Stimulated activated memory B cell treated with anti-CD40 and anti-IgM and Interleukin-4, amounts not matched to agents 10 μg/mL and 1 μg/mL and 100 μg/mL, for 72 hours (primary cell): ENCODE results near the gene RAB3D.
"Not testable (repeated sequence)": the region's sequence is repeated elsewhere in the genome, so short reads cannot be mapped to it uniquely, and the experiment has no call there.

Source experiments
- ATAC-seq: fragments of 150-1000 bp; cut with Tn5 transposase; 2 replicates; pipeline ENCODE4 v1.10.0; 2021
- H3K27ac Mint-ChIP-seq: one replicate; pipeline ENCODE4 v1.8.0; 2022; ENCODE audit warnings: mild to moderate bottlenecking, mixed read lengths
- H3K27me3 Mint-ChIP-seq: one replicate; pipeline ENCODE4 v1.8.0; 2022; ENCODE audit warnings: mixed read lengths
- H3K36me3 Mint-ChIP-seq: one replicate; pipeline ENCODE4 v1.8.0; 2022; ENCODE audit warnings: mixed read lengths
- H3K4me1 Mint-ChIP-seq: one replicate; pipeline ENCODE4 v1.8.0; 2022; ENCODE audit warnings: mixed read lengths
- H3K4me3 Mint-ChIP-seq: one replicate; pipeline ENCODE4 v1.8.0; 2022; ENCODE audit warnings: mild to moderate bottlenecking, moderate library complexity, mixed read lengths
- H3K9me3 Mint-ChIP-seq: one replicate; pipeline ENCODE4 v1.8.0; 2022; ENCODE audit warnings: mixed read lengths

Gene RAB3D, protein sequence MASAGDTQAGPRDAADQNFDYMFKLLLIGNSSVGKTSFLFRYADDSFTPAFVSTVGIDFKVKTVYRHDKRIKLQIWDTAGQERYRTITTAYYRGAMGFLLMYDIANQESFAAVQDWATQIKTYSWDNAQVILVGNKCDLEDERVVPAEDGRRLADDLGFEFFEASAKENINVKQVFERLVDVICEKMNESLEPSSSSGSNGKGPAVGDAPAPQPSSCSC

DNA sequence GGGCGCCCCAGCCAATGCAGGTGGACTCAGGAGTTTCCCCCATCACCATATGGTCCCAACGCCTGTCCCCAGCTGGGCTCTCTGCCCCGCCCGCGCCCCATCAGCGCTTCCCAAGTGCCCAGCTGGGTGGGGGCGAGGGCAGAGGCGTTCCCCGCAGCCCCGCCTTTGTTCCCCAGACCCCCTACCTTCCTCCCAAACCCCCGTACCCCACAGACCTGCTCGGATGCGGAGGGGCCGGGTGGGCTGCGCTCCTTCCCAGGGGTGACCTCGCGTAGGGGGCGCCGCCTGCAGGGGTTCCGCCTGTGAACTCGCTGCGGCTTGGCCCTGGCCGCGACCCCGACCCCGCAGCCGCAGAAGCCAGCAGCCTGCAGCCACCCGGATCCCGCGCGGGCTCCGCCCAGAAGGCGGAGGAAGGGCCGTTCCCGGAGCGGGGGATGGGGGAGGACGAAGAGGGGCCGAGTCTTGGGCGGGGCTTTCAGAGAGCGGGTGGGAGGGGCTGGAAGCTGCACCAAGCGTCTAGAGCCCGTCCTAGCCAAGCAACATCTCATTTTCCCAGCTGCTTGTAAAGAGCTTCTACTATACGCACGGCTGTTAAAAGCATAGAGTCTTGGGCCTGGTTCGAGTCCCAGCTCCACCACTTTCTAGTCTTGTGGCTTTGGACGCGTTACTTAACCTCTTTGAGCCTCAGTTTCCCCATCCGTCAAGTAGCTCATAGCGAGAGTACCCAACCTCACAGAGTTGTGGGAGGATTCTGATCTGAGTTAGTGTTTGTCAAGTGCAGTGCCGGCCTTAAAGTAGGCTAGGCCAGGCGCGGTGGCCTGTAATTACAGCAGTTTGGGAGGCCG is at the start of gene RAB3D:
Gene RAB3D, minus strand, starts transcription at position 404 of the 845 bp plus-strand sequence. CDS start 2,258 bp downstream, outside the sequence.
- Mint-ChIP-seq H3K27me3 (no peaks in the 10 kb centered on the region), H3K27ac (peak within 1 kb of the TSS; percentile 81), H3K4me3 (peak within 1 kb of the TSS; percentile 83), H3K4me1 (peaks cover 20% of the 10 kb centered on the region), H3K9me3 (peaks cover 3% of the 10 kb centered on the region), H3K36me3 (peaks cover 30% of the 10 kb centered on the region)
- ATAC-seq, result peak; percentile 96

DNA sequence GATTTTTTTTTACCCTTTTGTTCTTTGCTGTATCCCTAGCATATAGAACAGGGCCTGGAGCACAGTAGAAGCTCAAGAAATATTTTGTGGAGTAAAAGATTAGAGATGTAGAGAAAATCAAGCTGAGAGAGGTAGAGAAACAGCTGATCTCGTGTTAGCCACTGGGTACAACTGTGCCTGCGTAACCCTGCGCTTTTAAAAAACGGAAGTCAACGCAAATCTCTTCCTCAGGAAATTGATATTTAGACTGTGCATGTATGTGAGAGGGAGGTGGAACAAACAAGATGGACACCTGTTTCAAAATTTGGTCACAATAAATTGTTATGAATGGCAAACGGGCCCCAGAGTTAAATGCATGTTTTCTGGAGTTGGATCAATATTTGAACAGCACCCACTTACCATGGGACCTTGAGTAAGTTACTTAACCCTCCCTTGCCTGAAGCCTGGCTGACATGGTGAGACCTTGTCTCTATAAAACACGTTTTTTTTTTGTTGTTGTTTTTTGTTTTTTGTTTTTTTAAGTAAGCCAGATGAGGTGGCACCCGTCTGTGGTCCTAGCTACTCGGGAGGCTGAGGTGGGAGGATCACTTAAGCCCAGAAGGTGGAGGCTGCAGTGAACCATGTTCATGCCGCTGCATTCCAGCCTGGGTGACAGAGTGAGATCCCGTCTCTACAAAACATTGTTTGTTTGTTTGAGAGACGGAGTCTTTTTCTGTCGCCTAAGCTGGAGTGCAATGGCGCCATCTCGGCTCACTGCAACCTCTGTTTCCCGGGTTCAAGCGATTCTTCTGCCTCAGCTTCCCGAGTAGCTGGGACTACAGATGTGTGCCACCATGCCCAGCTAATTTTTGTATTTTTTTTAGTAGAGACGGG is 47.9 kb upstream of the RAB3D start:
- peak overlapping the region; percentile 76 for H3K27ac Mint-ChIP-seq
- no peaks in the 10 kb centered on the region for H3K27me3 Mint-ChIP-seq
- peaks cover 3% of the 10 kb centered on the region for H3K9me3 Mint-ChIP-seq
- peaks cover 25% of the 10 kb centered on the region for H3K4me1 Mint-ChIP-seq
- H3K4me3 Mint-ChIP-seq, result no peak overlapping the region
- ATAC-seq, result peak; percentile 65
- no peaks in the 10 kb centered on the region for H3K36me3 Mint-ChIP-seq

DNA sequence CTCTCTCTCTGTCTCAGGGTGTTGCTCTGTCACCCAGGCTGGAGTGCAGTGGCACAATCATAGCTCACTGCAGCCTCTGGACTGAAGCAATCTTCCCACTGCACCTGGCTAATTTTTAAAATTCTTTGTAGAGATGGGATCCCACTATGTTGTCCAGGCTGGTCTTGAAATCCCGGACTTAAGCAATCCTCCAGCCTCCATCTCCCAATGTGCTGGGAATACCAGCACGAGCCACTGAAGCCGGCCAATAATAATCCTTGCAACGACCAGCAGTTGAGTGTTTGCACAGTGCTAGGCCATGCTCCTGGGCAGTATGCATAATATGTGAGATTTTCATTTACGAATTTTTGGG is 45.3 kb upstream of the RAB3D start:
- no peak for ATAC-seq
- no peaks in the 10 kb centered on the region for H3K27me3 Mint-ChIP-seq
- H3K4me3 Mint-ChIP-seq, result no peak overlapping the region
- H3K36me3 Mint-ChIP-seq, result no peaks in the 10 kb centered on the region
- H3K9me3 Mint-ChIP-seq, result no peaks in the 10 kb centered on the region
- no peak overlapping the region for H3K27ac Mint-ChIP-seq
- peaks cover 49% of the 10 kb centered on the region for H3K4me1 Mint-ChIP-seq

DNA sequence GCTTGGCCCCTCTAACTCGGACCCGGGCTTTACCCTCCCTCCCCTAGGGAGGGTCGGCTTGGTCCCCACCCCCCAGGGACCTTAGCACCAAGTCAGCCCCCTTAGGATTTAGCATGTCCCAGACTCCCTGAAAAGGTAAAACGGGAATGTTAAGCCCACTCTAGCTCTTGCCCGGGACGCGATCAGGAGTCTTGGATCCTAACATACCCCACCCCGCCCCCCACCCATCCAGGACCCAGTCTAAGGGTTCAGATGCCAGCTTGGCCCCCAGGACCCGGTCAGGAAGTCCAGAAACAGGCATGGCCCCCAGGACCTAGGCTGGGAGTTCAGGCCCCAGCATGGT is 44.2 kb upstream of the RAB3D start:
- Mint-ChIP-seq H3K36me3 (no peaks in the 10 kb centered on the region), H3K4me1 (peaks cover 50% of the 10 kb centered on the region), H3K27ac (no peak overlapping the region), H3K4me3 (peak overlapping the region; percentile 79), H3K27me3 (no peaks in the 10 kb centered on the region), H3K9me3 (no peaks in the 10 kb centered on the region)
- no peak for ATAC-seq

DNA sequence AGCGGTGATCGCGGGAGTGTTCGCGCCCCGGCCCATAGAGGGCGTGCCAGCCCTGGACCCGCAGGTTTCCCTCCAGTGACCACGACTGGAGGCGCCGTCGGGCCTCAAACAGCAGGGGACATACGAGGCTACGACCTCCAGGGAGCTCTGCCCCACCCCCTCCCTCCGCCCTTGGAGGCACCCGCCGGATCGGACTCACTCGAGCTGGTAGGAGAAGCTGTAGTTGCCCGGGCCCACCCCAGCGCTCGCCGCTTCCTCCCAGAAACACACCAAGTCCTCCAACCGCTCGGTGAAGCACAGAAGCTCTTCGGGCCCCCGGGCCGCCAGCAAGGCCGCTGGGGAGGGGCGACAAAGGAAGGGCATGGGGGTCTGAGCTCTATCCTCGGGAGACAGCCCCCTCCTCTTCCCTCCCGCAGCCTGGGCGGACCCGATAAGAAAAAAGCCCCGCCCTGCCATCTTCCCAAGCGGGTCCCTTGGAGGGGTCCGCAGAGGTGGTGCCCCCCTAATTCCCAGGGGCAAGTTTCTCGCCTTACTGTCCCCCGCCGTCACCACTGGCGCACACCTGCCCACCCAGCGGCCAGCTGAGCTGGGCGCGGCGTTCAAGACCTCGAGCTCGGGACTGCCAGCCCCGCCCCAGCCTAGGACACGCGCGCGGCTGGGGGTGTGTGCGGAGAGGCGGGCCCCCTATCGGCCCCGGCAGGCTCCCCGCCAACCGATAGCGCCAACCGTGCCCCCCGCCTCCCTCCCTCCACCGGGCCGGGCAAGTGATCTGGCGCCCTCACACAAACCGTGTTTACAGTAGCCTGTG is 43.6 kb upstream of the RAB3D start:
- H3K4me1 Mint-ChIP-seq, result peaks cover 50% of the 10 kb centered on the region
- H3K27me3 Mint-ChIP-seq, result no peaks in the 10 kb centered on the region
- no peaks in the 10 kb centered on the region for H3K9me3 Mint-ChIP-seq
- peak overlapping the region; percentile 67 for H3K27ac Mint-ChIP-seq
- no peak for ATAC-seq
- H3K36me3 Mint-ChIP-seq, result no peaks in the 10 kb centered on the region
- peak overlapping the region; percentile 79 for H3K4me3 Mint-ChIP-seq

DNA sequence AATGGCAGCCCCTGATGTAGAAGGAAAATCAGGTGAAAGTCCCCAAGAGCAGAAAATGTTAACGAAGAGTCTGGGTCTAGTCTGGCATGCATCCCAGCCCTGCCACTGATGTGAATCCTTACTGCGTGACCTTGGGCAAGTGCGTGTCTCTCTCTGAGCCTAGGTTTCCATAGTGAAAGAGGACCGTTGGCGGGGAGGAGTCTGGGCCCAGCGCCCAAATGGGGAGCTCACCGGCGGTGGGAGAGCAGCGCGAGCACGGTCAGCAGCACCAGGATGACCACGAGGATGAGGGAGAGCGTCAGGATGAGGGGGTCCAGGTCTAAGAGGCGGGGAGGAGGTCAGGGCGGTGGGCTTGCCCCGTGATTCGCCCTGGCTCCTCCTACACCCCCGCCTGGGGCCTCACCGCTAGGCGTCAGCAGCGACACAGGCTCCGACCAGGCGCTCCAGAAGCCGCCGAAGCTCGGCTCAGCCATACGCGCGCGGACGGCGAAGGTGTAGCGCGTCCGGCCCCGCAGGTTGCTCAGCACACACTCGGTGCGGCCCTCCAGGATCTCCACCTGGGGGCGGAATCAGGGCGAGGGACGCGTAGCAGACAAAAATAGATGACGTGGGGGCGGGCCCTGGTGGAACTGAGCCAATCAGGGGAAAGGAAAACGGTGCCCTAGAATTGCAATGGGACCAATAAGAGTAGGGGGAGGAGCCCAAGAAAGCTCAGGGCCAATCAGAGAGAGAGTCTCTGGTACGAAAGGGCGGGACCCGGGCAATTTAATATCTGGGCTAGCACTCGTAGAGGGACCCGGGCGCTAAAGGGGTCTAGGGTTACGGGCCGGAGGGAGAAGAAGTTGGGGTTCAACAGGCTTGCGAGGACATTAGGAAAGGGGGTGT is 41.4 kb upstream of the RAB3D start:
- Mint-ChIP-seq H3K36me3 (peaks cover 8% of the 10 kb centered on the region), H3K27me3 (no peaks in the 10 kb centered on the region), H3K4me3 (peak overlapping the region; percentile 84), H3K27ac (peak overlapping the region; percentile 91), H3K4me1 (peaks cover 50% of the 10 kb centered on the region), H3K9me3 (no peaks in the 10 kb centered on the region)
- peak; percentile 94 for ATAC-seq

DNA sequence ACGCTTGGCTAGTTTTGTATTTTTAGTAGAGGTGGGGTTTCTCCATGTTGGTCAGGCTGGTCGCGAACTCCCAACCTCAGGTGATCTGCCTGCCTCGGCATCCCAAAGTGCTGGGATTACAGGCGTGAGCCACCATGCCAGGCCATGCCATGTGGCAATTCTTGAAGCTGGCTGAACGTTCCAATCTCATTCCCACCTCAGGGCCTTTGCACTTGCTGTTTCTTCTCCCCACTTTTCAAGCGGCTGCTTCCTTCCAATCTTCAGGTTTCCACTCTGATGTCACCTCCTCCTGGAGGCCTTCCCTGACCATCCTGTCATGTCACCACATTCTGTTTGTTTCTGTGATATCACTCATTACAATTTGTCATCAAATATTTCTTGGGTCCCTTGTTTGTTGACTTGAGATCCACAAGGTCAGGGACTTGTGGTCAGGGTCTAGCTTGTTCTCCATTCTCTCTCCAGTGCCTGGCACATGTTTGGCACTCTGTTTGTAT is 40.4 kb upstream of the RAB3D start:
- Mint-ChIP-seq H3K4me1 (peaks cover 55% of the 10 kb centered on the region), H3K4me3 (peak overlapping the region; percentile 84), H3K36me3 (peaks cover 8% of the 10 kb centered on the region), H3K9me3 (no peaks in the 10 kb centered on the region), H3K27me3 (no peaks in the 10 kb centered on the region), H3K27ac (peak overlapping the region; percentile 91)
- no peak for ATAC-seq

DNA sequence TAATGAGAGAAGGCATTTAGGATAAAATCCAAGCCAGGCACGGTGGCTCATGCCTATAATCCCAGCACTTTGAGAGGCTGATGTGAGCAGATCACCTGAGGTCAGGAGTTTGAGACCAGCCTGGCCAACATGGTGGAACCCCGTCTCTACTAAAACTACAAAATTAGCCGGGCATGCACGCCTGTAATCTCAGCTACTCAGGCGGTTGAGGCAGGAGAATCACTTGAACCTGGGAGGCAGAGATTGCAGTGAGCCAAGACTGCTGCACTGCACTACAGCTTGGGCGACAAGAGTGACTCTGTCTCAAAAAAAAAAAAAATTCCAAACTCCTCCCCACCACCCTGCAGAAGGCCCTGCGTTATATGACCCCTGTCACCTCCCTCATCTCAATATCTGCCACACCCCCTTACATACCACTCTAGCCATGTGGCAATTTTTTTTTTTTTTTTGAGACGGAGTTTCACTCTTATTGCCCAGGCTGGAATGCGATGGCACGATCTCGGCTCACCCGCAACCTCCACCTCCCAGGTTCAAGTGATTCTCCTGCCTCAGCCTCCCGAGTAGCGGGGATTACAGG is 39.9 kb upstream of the RAB3D start:
- not testable (repeated sequence) for H3K36me3 Mint-ChIP-seq, ATAC-seq, H3K9me3 Mint-ChIP-seq, H3K27me3 Mint-ChIP-seq, H3K4me3 Mint-ChIP-seq
- Mint-ChIP-seq H3K27ac (peak overlapping the region; percentile 91), H3K4me1 (peaks cover 55% of the 10 kb centered on the region)

DNA sequence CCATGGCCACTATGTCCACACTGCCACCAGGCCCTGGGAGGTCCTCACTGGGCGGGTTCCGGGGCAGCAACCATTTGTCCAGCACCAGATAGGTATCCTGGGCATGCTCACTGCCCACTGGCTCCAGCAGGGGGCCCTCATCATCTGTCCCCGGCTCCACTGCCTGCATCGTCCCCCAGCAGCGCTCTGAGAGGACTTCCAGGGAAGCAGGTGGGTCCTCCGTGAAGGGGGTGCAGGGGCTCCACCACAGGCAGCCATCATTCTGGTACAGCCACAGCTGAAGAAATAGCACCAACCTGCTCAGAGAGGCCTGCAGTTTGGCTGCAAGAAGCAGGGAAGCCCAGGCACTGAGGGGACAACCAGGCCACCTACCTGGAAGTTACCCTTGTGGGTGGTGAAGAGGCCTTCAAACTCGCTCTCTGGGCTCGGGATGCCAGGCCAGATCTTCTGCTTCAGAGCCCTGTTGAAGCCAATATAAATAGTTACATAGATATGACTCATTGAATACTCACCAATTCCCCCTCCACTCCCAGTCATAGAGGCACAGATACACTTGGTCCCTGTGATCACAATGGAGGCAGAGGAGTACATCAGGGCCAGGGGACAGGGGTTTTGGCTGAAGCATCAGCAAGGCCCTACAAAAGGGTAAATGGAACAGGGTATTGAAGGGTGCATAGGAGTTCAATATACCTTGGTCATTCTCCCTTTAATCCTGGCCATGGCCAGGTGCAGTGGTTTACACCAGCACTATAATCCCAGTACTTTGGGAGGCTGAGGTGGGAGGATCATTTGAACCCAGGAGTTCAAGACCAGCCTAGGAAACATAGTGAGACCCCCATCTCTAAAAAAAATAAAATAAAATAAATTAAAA is 39.1 kb upstream of the RAB3D start:
- no peak overlapping the region for H3K4me3 Mint-ChIP-seq
- peaks cover 54% of the 10 kb centered on the region for H3K4me1 Mint-ChIP-seq
- ATAC-seq, result no peak
- H3K36me3 Mint-ChIP-seq, result peaks cover 8% of the 10 kb centered on the region
- H3K27me3 Mint-ChIP-seq, result no peaks in the 10 kb centered on the region
- no peaks in the 10 kb centered on the region for H3K9me3 Mint-ChIP-seq
- no peak overlapping the region for H3K27ac Mint-ChIP-seq

DNA sequence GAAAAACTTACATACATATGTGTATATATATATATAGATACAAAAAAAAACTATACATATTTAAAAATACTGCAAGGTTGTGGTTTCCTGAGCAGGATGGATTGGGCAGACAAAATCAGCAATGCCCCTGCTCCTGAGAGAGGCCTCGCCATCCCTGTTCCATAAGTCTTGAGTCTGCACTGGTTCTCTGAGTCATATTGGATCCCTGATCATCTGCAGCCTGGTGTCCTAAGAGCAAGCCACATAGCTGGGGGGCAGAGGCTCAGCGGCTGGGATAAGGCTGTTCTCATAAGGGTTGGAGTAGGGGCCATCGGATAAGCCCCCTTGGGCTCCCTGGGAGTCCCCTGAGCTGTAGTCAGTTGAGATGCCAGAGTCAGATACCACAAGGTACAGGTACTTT is 38.3 kb upstream of the RAB3D start:
- peaks cover 46% of the 10 kb centered on the region for H3K4me1 Mint-ChIP-seq

DNA sequence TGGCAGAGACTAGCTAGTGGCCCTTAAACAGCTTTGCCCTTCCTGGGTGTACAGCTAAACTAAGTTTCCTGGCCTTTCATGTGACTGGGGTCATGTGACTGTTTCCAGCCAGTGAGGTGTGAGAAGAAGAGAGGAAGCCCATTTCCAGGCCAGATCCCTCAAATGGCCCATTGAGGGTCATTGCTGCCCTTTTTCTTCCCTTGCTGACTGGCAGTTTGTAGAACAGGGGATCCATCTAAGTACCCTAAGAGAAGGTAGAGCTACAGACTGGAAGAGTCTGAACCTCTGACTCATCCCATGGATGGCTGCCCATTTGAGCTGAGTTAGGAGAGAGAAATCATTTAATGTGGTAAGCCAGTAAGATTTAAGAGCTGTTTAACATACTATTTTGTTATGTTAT is 37.8 kb upstream of the RAB3D start:
- ATAC-seq, result no peak
- Mint-ChIP-seq H3K4me1 (peaks cover 42% of the 10 kb centered on the region), H3K9me3 (no peaks in the 10 kb centered on the region), H3K27ac (no peak overlapping the region), H3K4me3 (no peak overlapping the region), H3K27me3 (no peaks in the 10 kb centered on the region), H3K36me3 (peaks cover 8% of the 10 kb centered on the region)

More for the DNA sequence above, 38.3 kb upstream of the RAB3D start:
- Mint-ChIP-seq H3K27me3 (no peaks in the 10 kb centered on the region), H3K9me3 (no peaks in the 10 kb centered on the region), H3K27ac (no peak overlapping the region), H3K36me3 (peaks cover 8% of the 10 kb centered on the region), H3K4me3 (no peak overlapping the region)
- ATAC-seq, result no peak

DNA sequence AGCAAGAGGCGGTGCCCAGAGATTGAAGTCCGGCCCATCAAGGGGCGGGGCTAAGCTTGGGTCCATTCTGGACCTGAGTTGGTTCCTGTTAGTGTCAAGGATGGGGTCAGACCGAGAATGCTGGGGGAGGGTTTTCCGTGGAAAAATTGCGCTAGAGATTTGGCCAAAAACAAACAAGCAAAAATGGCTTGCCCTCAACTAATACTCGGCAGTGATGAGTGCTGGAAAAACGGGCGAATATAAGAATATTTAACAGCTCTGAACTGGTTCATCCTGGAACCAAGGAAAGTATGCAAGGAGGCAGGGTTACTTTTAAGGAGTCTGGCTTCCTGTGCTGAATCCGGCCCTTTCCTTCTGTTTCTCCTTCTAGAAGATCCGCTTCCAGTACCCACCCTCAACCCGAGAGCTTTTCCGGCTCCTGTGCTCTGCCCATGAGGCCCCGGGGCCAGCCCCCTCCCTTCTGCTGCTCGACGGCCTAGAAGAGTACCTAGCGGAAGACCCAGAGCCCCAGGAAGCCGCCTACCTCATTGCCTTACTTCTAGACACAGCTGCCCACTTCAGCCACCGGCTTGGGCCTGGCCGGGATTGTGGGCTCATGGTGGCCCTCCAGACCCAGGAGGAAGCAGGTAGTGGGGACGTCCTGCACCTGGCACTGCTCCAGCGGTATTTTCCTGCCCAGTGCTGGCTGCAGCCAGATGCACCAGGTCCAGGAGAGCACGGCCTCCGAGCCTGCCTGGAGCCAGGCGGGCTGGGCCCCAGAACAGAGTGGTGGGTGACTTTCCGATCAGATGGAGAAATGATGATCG is 35.9 kb upstream of the RAB3D start:
- peak; percentile 63 for ATAC-seq
- Mint-ChIP-seq H3K27ac (no peak overlapping the region), H3K4me1 (peaks cover 24% of the 10 kb centered on the region), H3K9me3 (no peaks in the 10 kb centered on the region), H3K4me3 (no peak overlapping the region), H3K36me3 (peaks cover 16% of the 10 kb centered on the region), H3K27me3 (no peaks in the 10 kb centered on the region)
